ENCODE data around the gene MAGEA9B.
"Not testable (repeated sequence)": the region's sequence is repeated elsewhere in the genome, so short reads cannot be mapped to it uniquely, and the experiment has no call there.

MAGEA9B gene

DNA sequence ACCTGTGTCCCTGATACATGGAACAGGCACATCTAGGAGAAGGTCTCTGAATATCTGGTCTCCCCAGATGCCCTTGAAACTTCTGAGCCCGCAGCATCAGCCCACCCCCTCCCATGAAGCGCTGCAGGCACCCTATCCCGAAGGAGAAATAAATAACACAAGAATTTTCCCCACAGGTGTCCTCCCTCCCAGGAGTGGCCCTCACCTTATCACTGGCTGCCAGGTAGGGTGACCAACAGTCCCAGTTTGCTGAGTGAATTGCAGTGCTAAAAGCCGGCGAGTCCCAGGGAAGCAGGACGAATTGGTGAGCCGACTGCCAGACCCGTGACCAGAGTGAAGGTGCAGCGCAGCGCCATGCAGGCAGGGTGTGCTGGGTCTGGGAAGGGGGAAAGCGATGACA is 53.3 kb downstream of the MAGEA9B start:
- not testable (repeated sequence) for DNase-seq

- DNase-seq: not testable (repeated sequence)
Observed at GRCh38 chrX:149532868-149533267, 54.4 kb downstream of the MAGEA9B start.

Measured in activated effector memory CD4-positive, alpha-beta T cell treated with Interleukin-2 at 50 U/mL for 16 hours (primary cell).